GM21390 (cell line): ENCODE measurements around the gene ITSN2.

ENCODE experiments used
- ATAC-seq: cut with Tn5 transposase; IDR thresholded peaks from one replicate; pipeline ENCODE4 v1.9.1; 2021; ENCODE audit not compliant: unreplicated experiment

ITSN2 gene

DNA sequence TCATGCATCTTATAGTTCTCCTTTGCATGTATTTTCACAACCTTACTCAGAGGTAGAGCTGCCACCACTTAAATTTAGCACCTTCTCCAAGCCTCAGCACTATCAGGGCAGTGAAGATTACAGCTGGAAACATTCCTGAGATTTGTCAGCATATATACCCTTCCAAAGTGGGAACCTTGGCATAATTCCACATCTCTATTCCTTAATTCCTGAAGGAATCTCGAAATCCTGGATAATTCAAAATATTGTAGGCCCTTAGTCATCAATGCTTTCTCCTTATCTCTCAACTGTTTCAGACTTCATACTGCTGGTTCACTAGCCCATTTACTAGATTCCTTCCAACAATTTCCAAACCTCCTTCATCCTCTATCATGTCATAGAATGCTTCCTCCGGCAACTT lies 87.4 kb downstream of the ITSN2 start:
- no peak for ATAC-seq

DNA sequence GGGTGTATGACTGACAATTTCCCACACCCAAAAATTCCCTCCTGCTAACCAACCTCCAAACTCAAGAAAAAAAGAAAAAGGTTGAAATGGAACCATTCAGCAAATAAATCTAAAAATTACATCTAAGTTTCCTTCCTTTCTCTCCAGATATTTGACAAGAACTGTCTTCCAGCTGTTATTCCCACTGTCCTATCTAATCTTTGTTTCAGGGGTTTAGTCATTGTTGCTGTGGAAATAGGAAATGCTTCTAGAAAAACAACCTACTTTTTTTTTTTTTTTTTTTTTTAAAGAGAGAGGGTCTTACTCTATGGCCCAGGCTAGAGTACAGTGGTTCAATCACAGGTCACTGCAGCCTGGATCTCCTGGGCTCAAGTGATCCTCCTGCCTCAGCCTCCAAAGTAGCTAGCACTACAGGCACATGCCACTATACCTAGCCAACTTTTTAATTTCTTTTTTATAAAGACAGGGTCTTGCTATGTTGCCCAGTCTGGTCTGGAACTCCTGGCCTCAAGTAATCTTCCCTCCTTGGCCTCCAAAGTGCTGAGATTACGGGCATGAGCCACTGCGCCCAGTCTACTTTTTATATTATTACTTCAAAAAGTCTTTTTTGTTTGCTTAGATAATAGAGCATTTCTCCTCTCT lies 88.1 kb downstream of the ITSN2 start:
- no peak for ATAC-seq

DNA sequence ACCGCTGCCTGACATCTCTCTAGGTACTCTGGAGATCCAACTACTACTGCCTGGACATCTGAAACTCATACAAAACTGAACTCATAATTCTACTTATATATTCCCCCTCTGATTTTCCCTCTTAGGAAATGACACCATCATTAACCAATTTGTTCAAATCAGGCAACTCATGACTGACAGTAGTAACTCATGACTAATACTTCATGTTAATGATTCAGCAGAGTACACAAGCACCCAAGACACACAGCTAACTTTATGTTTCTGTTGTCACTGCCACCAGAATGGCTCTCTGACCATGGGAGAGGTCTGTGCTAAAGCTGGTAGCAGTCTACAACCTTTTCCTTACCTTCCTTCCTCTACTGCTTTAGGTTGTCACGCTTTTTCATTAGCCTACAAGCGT lies 91.1 kb downstream of the ITSN2 start:
- ATAC-seq: no peak

DNA sequence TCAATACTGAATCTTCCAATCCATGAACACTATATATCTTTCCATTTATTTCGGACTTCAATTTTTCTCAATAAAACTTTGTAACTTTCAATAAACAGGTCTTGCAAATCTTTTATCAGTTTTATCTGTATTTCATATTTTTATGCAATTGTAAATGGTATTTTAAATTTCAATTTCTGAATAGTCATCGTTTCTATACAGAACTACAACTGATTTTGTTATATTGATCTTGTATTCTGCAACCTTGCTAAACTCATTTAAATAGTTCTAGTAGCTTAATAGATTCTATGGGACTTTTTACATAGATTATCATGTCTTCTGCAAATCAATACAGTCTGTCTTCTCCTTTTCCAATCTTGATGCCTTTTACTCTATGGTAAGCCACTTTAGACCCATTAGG lies 95.1 kb downstream of the ITSN2 start:
- no peak for ATAC-seq

DNA sequence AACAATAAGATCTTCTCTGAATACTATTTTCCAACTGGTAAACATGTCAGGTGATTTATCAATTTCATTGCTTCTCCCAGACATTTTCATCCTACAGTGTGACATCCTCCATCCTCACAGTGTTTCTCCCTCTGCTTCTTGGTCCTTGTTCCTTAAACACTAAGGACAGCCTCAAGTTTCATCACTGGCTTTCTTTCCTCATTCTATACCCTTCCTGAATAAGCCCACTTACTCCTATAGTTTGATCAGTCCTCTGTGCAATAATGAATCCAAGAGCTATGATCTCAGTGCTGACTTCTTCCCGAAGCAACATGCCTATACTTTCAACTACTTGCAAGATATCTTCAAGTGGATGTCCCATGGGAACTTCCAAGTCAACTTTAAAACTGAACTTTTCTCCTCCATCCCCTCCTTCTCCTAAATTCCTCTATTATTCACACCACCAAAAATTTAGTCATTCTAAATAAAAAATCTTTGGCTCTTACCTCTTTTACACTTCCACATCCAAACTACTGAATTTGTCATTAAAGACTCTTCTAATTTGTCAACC lies 97.8 kb downstream of the ITSN2 start:
- ATAC-seq: no peak

DNA sequence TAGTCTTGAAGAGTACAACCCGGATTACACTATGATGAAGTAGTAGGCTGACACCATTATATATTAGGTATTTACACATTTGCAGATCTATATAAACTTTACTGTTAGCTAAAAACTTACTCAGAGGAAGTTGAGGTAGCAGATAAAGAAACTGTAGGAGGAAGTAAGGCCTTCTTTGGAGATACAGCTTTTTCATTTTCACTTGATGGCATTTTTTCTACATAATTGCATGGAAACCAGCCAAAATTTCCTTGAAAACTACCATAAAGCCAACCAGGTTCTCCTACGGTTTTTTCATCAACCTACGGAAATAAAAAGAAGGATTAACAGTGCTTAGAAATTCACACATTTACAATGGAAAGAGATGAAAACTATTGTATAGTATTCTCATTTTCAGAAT lies 98.9 kb downstream of the ITSN2 start:
- ATAC-seq: no peak

DNA sequence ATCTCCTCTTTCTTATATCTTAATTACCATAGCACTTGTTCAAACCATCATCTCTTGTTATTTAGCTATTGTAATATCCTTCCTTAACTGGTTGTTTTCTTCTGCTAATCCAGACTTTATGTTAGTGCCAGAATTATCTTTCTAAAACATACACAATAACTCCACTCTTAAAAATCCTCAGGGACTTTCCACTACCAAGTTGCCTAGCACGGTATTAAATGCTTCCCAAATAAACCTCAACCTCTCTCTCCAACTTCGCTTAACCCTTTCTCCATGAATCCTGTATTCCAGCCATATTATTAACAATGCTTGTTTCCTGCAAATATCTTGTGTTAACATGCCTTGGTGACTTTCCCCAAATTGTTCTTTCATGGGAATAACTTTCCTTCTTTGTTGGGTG lies 101.0 kb downstream of the ITSN2 start:
- ATAC-seq: no peak

DNA sequence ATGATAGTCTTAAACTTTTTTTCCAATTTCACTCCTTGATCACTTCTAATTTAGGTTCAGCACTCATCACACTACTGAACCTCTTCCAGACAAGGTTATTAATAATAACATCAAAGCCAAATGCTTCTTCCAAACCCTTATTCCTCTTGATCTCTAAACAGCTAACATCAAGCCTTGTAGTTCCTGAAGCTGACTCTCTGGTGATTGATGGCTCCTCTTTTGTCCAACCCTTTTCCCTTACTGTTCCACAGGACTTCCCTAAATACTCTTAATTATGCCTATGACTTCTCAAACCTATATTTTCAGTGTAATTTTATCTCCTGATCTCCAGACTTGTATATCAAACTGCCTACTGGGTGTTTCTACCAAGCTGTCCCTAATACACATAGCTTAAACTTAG lies 101.6 kb downstream of the ITSN2 start:
- ATAC-seq: no peak

DNA sequence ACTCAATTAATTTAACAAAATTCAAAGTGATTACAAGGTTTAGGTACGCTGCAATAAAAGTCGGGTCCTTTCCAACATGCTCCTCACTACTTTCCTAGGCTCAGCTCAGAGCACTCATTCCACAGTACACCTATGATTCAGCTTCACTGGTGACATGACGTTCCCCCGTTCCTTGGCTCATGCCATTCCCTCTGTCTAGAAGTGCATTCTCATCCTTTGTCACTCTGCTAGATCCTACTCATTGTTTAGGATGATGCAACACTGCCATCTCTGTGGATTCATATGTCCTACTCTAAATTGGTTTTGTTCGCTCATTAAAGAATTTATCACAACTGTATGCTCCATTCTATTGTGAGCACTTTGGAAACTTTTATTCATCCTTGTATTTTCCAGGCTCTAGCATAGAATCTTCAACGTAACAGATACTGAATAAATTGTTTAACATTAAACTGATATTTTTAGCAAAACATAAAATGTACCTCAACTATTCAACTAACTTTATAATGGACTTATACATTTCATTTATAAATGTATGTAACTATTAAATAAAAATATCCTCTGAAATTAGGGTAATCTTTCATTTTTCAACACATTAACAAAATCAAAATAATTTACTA lies 106.9 kb downstream of the ITSN2 start:
- ATAC-seq: no peak

DNA sequence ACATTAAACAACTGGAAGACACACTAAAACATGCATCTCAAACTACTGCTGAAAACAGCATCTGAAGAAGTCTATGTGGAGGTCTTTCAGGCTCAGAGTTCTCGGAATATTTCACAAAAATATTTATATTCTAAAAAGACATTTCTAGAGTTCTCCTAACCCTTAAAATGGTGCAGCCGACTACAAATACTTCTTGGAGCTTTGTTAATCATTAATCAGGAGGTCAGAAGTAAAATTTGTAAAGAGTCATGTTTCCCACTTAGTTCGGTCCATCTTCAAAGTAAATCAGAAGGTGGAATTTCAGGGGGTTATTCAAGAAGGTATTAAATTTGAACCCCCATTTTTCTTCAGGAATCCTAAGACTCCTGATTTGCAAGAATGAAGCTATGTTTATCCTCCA lies 112.7 kb downstream of the ITSN2 start:
- ATAC-seq: no peak

DNA sequence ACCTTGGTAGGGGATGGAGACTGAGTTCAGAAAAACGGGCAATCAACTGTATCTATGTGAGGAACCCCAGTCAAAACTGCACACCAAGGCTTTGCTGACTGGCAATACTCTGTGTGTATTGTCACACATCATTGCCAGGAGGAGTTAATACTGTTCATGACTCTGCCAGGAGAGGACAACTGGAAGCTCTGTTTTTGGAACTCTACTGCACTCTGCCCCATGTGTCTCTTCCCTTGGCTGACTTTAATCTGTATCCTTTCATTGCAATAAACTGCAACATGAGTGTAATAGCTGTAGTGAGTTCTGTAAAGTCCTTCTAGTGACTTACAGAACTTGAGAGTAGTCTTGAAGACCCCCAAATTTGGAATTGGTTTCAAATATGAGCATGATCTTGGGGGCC lies 113.2 kb downstream of the ITSN2 start:
- no peak for ATAC-seq

DNA sequence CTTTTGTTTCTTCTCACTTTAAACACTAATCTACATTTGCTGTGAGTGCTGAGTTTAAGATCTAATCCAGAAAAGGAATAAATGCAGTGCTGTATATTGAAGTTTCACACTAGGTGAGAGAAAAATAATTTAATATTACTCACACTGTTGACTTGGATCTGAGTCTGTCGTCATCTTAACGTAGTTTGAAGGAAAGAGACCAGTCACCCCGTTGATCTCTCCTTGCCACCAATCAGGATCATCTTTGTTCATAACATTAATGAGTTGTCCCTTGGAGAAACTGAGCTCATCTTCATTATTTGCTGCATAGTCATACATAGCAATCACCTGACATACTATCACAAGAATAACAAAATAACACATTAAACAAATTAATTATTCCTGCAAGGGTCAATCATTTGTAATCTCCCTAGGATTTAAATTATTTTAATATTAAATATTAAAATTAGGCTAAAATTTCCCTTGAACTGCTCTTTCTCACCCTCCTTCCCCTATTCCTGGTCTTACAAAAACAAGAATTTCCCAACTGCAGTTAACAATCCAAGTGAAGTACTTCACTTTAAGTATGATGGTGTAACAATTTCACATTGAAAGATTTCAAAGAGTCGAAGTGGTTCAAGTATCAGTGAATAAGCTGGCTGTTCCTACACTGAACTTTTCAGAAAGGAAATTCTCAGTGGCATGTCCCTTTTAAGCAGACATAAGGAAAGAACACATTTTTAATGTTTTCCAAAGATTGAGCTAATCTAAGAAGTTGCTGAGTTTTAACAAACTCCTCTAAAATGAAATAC lies 114.2 kb downstream of the ITSN2 start:
- no peak for ATAC-seq

DNA sequence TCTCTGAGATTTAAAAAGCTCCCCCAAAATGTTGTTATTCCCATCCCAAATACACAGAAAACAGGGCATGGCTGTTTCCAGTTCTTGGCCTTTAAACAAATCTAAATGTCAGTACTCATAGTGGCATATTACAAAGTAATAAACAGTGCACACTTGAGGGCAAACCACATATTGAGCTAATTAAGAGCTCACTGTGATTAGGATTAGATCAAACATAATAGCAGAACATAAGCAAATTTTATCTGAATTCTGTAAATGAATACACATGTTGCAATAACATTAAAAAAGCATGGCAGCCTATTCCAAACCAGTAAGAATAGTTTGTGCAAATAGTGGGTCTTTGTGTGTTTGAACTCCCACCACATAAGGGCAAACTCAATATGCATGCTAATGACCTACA lies 118.8 kb downstream of the ITSN2 start:
- ATAC-seq: no peak

DNA sequence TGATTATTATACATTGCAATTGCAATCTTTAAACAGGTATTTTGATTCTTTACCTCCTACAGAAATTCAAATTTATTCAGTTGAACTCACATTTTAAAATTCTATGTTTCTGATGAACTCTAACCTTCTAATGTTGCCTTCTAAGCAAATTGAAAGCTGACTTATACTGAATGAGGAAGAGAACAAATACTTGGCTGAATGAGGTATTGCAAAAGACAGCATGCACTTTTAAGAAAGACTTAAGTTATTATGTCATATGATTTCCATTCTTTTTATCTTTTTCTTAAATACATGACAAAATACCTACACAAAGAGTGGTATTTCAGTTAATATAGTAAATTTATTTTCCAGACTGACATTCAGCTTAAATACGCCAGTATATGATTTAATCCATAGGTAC lies 120.8 kb downstream of the ITSN2 start:
- ATAC-seq: no peak

DNA sequence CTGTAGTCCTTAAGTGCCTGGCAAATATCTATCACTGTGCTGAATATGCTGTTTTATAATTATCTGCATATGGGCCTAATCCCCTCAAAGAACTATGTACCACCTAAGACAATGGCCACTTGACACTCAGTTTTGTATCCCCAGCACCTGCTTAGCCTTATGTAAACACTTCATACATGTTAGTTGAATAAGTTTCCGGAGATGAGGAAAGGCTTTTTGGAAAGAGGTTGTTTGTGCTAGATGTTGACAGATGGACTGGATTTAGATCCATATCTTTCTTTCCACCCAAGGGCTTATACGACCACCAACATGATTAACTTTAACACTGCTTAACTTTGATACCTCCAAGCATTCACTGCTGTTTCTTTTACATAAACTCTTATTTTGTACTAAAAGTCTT lies 122.2 kb downstream of the ITSN2 start:
- no peak for ATAC-seq

DNA sequence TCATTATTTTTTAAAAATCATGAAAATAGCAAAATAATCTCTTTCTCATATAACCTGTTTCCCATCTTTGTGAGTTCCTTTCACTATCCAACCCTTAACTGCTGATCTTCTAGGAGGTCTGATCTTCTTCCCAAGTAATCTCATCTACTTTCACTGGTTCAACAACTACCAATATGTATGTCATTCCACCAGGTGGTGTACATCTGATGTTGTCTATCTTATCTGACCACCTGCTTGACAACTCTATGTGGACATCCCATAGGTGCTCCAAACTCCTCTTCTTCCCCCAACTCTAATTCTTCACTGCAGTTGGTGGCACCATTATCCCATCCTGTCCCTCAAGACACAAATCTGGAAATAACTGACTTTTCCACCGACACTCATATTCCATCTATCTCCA lies 123.0 kb downstream of the ITSN2 start:
- ATAC-seq: no peak

DNA sequence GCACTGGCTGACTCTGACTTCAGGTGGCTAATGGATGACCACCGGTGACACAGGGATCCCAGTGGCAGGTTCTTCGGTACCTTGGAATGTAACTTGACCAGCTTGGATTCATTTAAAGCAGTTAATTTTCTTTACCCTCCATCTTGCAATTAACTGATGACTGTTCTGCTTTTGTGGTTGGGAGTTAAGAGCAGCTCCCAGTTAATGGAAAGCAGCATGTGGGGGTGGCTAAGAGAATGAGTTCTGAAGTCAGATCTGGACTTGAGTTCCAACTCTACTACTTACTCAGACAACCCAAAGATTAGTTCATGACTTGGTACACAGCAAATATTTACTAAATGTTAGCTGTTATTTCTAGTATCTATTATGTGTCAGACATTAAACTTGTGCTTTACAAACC lies 127.0 kb downstream of the ITSN2 start:
- no peak for ATAC-seq

DNA sequence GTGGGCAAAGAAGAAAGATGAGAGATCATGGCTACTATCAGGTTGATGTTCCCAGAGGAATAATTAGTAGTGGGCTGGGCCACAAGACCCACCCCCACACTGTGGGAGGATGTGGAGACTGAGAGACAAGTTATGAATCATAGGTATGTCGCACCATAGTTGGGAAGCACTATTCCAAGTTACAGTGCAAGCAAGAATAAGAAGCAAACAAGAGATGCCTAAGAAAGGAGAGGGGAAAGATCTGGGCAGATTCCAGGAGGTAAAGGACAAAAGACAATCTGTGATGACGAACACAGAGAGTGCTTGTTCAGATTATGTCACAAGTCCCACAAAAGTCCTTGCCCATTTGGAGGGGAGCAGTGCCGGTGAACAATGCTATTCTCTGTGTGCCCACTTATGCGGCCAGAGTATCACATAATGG lies 128.9 kb downstream of the ITSN2 start:
- no peak for ATAC-seq

DNA sequence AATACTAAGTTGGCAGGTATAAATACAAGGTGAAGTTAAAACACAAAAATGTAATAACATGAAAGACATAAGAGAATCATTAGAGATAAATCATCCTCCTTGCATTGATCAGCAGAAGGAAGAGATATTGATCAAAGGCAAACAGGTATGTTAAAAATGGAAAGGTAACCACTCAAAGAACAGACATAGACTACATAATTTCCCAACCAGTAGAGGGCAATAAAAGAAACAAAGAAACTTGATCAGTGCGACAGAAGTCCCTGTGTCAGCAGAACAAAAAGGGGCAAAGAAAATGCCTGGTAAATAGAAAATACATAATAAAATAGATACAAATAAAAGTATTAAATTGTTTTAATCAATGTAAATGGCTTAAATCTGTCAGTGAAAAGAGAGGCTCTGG lies 131.9 kb downstream of the ITSN2 start:
- ATAC-seq: no peak

DNA sequence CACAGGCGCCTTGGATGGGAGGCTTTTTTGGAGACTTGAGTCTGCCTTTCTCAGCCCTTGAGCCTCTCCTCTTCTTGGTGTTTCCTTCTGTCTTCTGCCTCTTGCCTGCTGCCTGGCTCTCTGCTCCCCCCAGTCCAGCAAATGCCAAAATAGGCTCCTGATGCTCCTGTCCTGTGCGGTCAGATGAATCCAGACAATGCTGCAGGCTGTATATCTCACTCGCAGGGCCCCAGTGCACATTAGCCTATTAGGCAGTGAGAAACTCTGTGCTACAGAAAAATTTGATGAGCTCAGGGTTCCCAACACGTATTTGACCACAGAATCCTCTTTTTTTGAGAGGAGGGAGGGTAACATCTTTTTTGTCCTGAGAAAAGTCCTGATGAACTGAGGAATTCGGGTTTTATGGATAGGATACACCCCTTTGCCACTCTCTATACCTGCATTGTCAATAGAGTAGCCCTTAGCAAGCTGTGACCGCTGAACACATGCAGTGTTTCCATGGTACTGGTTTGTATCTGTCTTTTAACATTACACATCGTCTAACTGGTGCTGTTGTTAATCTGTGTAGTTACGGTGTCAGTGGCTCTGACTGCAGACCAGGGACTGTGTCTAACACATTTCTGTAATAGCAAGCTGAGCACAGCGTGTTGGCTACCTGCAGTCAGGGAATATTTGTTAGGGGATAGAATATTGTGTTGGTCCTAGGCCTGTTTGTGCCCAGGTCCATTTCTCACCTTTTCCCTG lies 134.7 kb downstream of the ITSN2 start:
- ATAC-seq: no peak

DNA sequence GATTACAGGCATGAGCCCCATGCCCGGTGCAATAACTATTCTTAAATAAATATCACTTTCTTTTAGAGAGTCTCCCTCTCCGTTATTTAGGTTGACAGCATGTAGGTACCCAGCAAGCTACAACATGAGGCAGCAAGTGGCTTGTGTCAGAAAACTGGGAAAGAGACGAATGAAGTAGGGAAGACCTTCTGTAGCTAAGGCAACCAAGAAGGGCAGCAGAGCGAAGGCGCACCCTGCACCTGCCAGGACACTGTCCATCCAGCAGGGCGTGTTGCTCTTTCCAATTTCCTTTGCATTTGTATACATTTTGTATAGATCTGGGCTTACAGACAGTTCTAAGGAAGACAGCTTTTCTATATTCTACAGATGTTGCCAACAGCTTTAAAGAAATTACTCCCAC lies 137.4 kb downstream of the ITSN2 start:
- ATAC-seq: no peak
